Measurements from ENCODE around the gene NRIP1.

DNA sequence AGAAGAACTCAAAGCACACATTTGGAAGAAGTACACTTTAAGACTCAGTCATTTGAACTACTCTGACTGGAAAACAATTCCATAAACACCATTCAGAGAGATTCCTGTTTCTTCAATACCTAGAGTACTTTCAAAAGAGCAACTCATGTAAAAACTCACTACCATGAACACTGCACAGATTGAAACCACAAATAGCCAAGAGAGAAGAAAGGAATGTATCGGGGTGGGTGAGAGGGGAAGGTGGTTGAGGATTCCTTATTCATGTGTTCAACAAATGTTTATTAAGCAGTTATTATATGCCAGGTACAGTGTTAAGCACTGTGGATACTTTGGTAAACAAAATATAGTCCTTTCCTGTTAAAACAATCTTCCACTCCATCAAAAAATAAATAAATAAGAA is 64.7 kb downstream of the NRIP1 start:
- TF ChIP-seq, protein P1, sequence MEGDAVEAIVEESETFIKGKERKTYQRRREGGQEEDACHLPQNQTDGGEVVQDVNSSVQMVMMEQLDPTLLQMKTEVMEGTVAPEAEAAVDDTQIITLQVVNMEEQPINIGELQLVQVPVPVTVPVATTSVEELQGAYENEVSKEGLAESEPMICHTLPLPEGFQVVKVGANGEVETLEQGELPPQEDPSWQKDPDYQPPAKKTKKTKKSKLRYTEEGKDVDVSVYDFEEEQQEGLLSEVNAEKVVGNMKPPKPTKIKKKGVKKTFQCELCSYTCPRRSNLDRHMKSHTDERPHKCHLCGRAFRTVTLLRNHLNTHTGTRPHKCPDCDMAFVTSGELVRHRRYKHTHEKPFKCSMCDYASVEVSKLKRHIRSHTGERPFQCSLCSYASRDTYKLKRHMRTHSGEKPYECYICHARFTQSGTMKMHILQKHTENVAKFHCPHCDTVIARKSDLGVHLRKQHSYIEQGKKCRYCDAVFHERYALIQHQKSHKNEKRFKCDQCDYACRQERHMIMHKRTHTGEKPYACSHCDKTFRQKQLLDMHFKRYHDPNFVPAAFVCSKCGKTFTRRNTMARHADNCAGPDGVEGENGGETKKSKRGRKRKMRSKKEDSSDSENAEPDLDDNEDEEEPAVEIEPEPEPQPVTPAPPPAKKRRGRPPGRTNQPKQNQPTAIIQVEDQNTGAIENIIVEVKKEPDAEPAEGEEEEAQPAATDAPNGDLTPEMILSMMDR (IDR thresholded peaks at IDR 0.05), result no peak
- no peak for TF ChIP-seq POLR2A (IDR thresholded peaks at IDR 0.05)
